ENCODE measurements around the gene CHAF1A. TPM values are rescaled to one million over a fixed set of nuclear protein-coding genes. Genes with fewer than 3 reads are reported as not detected.
A peak's percentile ranks its signal among the peaks of the same experiment; 100 is the strongest.

CHAF1A gene
- total and polyA plus RNA-seq, 2 of the 4 experiments (the other 2 are of a cell fraction), result 12.4 to 22.9 TPM

DNA sequence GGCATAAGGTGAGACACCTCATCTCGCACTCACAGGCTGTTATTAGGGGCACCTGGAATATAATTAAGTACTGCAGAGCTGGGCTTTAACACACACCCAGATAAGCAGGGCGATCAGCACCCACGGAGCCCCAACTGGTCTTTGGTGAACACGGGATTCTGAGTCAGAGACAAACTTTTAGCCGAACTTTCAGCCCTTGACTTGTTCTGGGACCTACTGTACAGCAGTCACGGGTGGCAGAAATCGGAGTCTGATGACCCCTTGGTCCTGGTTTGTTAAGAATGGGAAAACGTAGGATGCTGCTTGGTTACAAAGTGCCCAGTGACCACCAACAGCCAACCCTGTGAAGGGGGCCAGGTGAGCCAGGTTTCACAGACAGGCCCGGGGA, 11.1 kb upstream of the CHAF1A start:
- Histone ChIP-seq H3K4ac (ENCODE audit: low read depth, low read length) (peak overlapping the region; percentile 75), H4K8ac (ENCODE audit: low read depth in 2 of 2, low read length in 2 of 2) (peak overlapping the region; percentile 45 to 62; a peak in 3 of 4 replicates), H3K9ac (ENCODE audit: low read depth, low read length) (peak overlapping the region; percentile 49; the same call in 1 of the 2 replicates), H3K27me3 (ENCODE audit: control insufficient read depth, insufficient read depth, low read length) (no peaks in the 10 kb centered on the region), H2AFZ (replicated peaks; ENCODE audit: low read length, poor library complexity) (no peak overlapping the region), H3K36me3 (ENCODE audit: control insufficient read depth, insufficient read depth, low read length) (peaks cover 6% of the 10 kb centered on the region; the same call in 1 of the 2 replicates), H3K18ac (ENCODE audit: low read depth, low read length) (peak overlapping the region; percentile 19), H4K20me1 (ENCODE audit: insufficient read depth, low read length) (peaks cover 89% of the 10 kb centered on the region), H3K4me1 (ENCODE audit: control insufficient read depth, insufficient read depth, low read length) (peaks cover 47% of the 10 kb centered on the region), H4K91ac (ENCODE audit: insufficient read depth, low read depth, low read length) (peak overlapping the region; percentile 25), H3K9me1 (ENCODE audit: insufficient read depth, low read length) (peaks cover 21% of the 10 kb centered on the region), H3K23ac (ENCODE audit: low read depth, low read length) (peak overlapping the region; percentile 85), H4K5ac (ENCODE audit: low read depth, low read length) (peak overlapping the region; percentile 19; the same call in 1 of the 2 replicates), H3K9me3 (ENCODE audit: control insufficient read depth, insufficient read depth, low read length) (no peaks in the 10 kb centered on the region), H2AK5ac (ENCODE audit: low read depth, low read length) (peak overlapping the region; percentile 69; the same call in 1 of the 2 replicates), H3K14ac (replicated peaks; ENCODE audit: low read depth, low read length) (peak overlapping the region; percentile 26), H3K79me1 (ENCODE audit: low read depth in 1 of 2, low read length in 2 of 2) (peaks cover 18 to 90% of the 10 kb centered on the region in 2 experiments), H2BK120ac (ENCODE audit: low read depth, low read length) (peak overlapping the region; percentile 30; the same call in 1 of the 2 replicates), H3K27ac (ENCODE audit: insufficient read depth, low read length) (peak overlapping the region; percentile 36), H2BK15ac (ENCODE audit: low read depth, low read length) (peak overlapping the region; percentile 49; the same call in 1 of the 3 replicates), H3K4me3 (ENCODE audit: insufficient read depth, low read depth, low read length) (no peak overlapping the region), H2BK5ac (ENCODE audit: low read depth, low read length, poor library complexity, severe bottlenecking) (peak overlapping the region; percentile 26), H2AK9ac (replicated peaks; ENCODE audit: low read depth, low read length, poor library complexity) (peak overlapping the region; percentile 33), H3K4me2 (ENCODE audit: low read depth, low read length) (peak overlapping the region; percentile 15), H2BK20ac (ENCODE audit: low read depth, low read length) (0 out of 2 replicates have a peak overlapping the region, but pooled peaks have one; percentile 27), H3K56ac (ENCODE audit: extremely low read depth, insufficient read depth, low read length) (0 out of 2 replicates have a peak overlapping the region, but pooled peaks have one; percentile 14)
- intact Hi-C loops (cut with micrococcal nuclease), result loop anchor here (2.0 kb wide), 1 partner anchor 16 kb away; no protein-coding TSS in a partner anchor
- no peak for TF ChIP-seq BHLHE40 (IDR thresholded peaks at IDR 0.05; ENCODE audit: low read depth, low read length)
- no peak for TF ChIP-seq RFX5 (IDR thresholded peaks at IDR 0.05; ENCODE audit: low read depth, low read length)
- no peak for TF ChIP-seq NFE2L2 (IDR thresholded peaks at IDR 0.05; ENCODE audit: low read depth, low read length)
- ATAC-seq (ENCODE audit: low read depth) (0 out of 2 replicates have a peak, but pooled peaks have one; percentile 1), DNase-seq (no peak)
- dilution Hi-C loops (cut with HindIII; ENCODE audit: low sequenced_read_pairs, unreplicated experiment), result no loop called here
- ChIA-PET CTCF (interaction anchor here (0.8 to 2.8 kb wide), 2 partner anchors 9 to 124 kb away, joined by 3 to 7 read pairs; partner anchors contain the start of gene SH3GL1), POLR2A (ENCODE audit: unreplicated experiment) (no interaction called here)
- 47% methylated on average over 8 of the region's 9 CpGs; no CpG with 5 or more reads in 1 of the 2 experiments for WGBS, 2 experiments (ENCODE audit: extremely low coverage in 2 of 2, insufficient read length in 1 of 2)
- BruUV-seq (replicated peaks), result no TSS peak
- in situ Hi-C loops (cut with MboI; ENCODE audit: low sequenced_read_pairs), result no loop called here
